ENCODE results near the gene SPATA13. TPM values are rescaled to one million over a fixed set of nuclear protein-coding genes. Genes with fewer than 3 reads are reported as not detected.

The SPATA13 gene
- total RNA-seq, 1 experiment from 2014 or later, result 14.1 TPM

- Histone ChIP-seq H3K9me3 (ENCODE audit: control insufficient read depth, low read depth, low read length) (no peaks in the 10 kb centered on the region), H4K8ac (replicated peaks; ENCODE audit: insufficient read length, low read depth, low read length) (no peak overlapping the region), H3K23ac (ENCODE audit: insufficient read length, low read depth, low read length) (no peak overlapping the region), H3K14ac (ENCODE audit: insufficient read depth, low read length) (no peak overlapping the region), H3K56ac (ENCODE audit: insufficient read length, low read depth, low read length) (no peak overlapping the region), H3K79me2 (ENCODE audit: insufficient read depth, low read length) (no peaks in the 10 kb centered on the region), H2BK15ac (ENCODE audit: low read depth, low read length) (no peak overlapping the region), H4K5ac (ENCODE audit: insufficient read length, low read depth, low read length) (no peak overlapping the region), H3K79me1 (ENCODE audit: insufficient read depth, low read depth, low read length, poor library complexity, severe bottlenecking) (no peaks in the 10 kb centered on the region), H3K9ac (ENCODE audit: extremely low read depth, insufficient read length, low read length) (no peak overlapping the region), H2BK5ac (ENCODE audit: insufficient read length, low read length) (no peak overlapping the region), H3K4me2 (ENCODE audit: insufficient read depth, insufficient read length, low read length) (no peak overlapping the region), H2AFZ (ENCODE audit: low read length) (no peak overlapping the region), H3T11ph (ENCODE audit: low read length) (no peak overlapping the region), H4K91ac (ENCODE audit: insufficient read length, low read depth, low read length) (no peak overlapping the region), H2AK5ac (ENCODE audit: insufficient read length, low read length) (no peak overlapping the region), H2BK120ac (ENCODE audit: low read depth, low read length, poor library complexity, severe bottlenecking) (no peak overlapping the region), H2BK20ac (ENCODE audit: low read depth, low read length, poor library complexity, severe bottlenecking) (no peak overlapping the region), H2BK12ac (ENCODE audit: insufficient read length, low read depth, low read length) (no peak overlapping the region), H3K18ac (ENCODE audit: insufficient read length, low read depth, low read length) (no peak overlapping the region), H3K23me2 (ENCODE audit: insufficient read length, low read depth, low read length, poor library complexity, severe bottlenecking) (no peaks in the 10 kb centered on the region), H3K27ac (ENCODE audit: insufficient read length, low read depth, low read length) (no peak overlapping the region), H3K4me1 (ENCODE audit: insufficient read depth, low read length) (no peaks in the 10 kb centered on the region), H3K27me3 (ENCODE audit: insufficient read depth, low read length) (no peaks in the 10 kb centered on the region), H4K20me1 (ENCODE audit: control insufficient read depth, insufficient read depth, insufficient read length) (no peaks in the 10 kb centered on the region), H3K4ac (ENCODE audit: low read depth, low read length) (no peak overlapping the region)
- Mint-ChIP-seq H3K9me3 (no peaks in the 10 kb centered on the region), H3K27me3 (ENCODE audit: low read depth) (no peaks in the 10 kb centered on the region), H3K36me3 (ENCODE audit: insufficient read depth in 1 of 3, low read depth in 3 of 3) (peaks cover 18 to 29% (median 27%) of the 10 kb centered on the region in 3 experiments; a peak in 6 of 7 replicates), H3K4me3 (no peak overlapping the region), H3K4me1 (no peaks in the 10 kb centered on the region), H3K27ac (no peak overlapping the region)
- no peak for DNase-seq
- TF ChIP-seq CTCF (conservative IDR thresholded peaks at IDR 0.05), result no peak
- WGBS (ENCODE audit: extremely low coverage, insufficient read length, low lambda C conversion rate), result no CpG with 5 or more reads among the region's 8 CpGs
These were observed 127.3 kb downstream of the SPATA13 start for GRCh38 chr13:24287748-24288287.

All from H9 (cell line).